Thyroid gland (tissue), 4 donors: ENCODE measurements around the gene IFT88.

Source experiments
- CTCF ChIP-seq, 6 experiments: fragments of 200-600 bp in 3 of 6; fragments of 450-650 bp in 3 of 6; sonication (generic) in 3 of 6; IDR thresholded peaks; one replicate each; pipeline ENCODE4 v1.5.1; 2016 to 2019; ENCODE audit warnings: antibody characterized with exemption in 6 of 6, mild to moderate bottlenecking in 2 of 6, inconsistent platforms in 1 of 6, moderate library complexity in 1 of 6
- POLR2A ChIP-seq, 2 donors: fragments of 450-650 bp; IDR thresholded peaks; one replicate each; pipeline ENCODE4 v1.6.1; 2017; ENCODE audit warnings: antibody characterized with exemption in 2 of 2, mild to moderate bottlenecking in 2 of 2, moderate library complexity in 1 of 2

GRCh38 chr13:20721058-20721453, 154.1 kb downstream of the IFT88 start:
- TF ChIP-seq CTCF (IDR thresholded peaks at IDR 0.05): no peak
- TF ChIP-seq POLR2A (IDR thresholded peaks at IDR 0.05): no peak
